BJ (cell line): Measurements from ENCODE around the gene CRAMP1. TPM values are rescaled to one million over a fixed set of nuclear protein-coding genes. Genes with fewer than 3 reads are reported as not detected.

ENCODE experiments used
- CTCF ChIA-PET: fragments of 350-600 bp; formaldehyde crosslinking; extraction: SDS; loops from one replicate; lab custom pipeline; 2021; ENCODE audit warnings: antibody characterized with exemption, inconsistent platforms; lab: Yijun Ruan, JAX
- POLR2A ChIA-PET: fragments of 300-600 bp; sonication (Branson Sonifier 250); formaldehyde crosslinking; extraction: SDS; loops from one replicate; lab custom pipeline; 2021; ENCODE audit warnings: antibody characterized with exemption; lab: Charles Lee
- DNase-seq: peaks from one replicate; pipeline ENCODE4 v3.0.0-alpha.2; 2011; ENCODE audit warnings: low read depth
- H3K27me3 ChIP-seq: 2 replicates; pipeline ENCODE4 v1.6.0; 2011; ENCODE audit warnings: low read length; ENCODE audit not compliant: control insufficient read depth, insufficient read depth
- H3K36me3 ChIP-seq: 2 replicates; pipeline ENCODE4 v1.5.1; 2011; ENCODE audit warnings: low read length; ENCODE audit not compliant: control insufficient read depth, insufficient read depth
- H3K4me3 ChIP-seq: 2 replicates; pipeline ENCODE4 v1.5.1; 2011; ENCODE audit warnings: low read depth, mild to moderate bottlenecking, control low read depth, low read length
- polyA plus RNA-seq: library from polyadenylated mRNA; depleted of rRNA; stranded (reverse); fragments of >200 nt; gene quantifications from 2 replicates; pipeline ENCODE4 v1.2.3, GENCODE V29; 2011
- TF ChIP-seq, protein P1 (sequence below): IDR thresholded peaks from 2 replicates; pipeline ENCODE4 v1.5.1; 2011; ENCODE audit warnings: low read depth, mild to moderate bottlenecking, control low read depth, inconsistent platforms, low read length, moderate library complexity; ENCODE audit not compliant: insufficient read depth

The CRAMP1 gene
- polyA plus RNA-seq, 1 experiment, result 8.0 TPM

DNA sequence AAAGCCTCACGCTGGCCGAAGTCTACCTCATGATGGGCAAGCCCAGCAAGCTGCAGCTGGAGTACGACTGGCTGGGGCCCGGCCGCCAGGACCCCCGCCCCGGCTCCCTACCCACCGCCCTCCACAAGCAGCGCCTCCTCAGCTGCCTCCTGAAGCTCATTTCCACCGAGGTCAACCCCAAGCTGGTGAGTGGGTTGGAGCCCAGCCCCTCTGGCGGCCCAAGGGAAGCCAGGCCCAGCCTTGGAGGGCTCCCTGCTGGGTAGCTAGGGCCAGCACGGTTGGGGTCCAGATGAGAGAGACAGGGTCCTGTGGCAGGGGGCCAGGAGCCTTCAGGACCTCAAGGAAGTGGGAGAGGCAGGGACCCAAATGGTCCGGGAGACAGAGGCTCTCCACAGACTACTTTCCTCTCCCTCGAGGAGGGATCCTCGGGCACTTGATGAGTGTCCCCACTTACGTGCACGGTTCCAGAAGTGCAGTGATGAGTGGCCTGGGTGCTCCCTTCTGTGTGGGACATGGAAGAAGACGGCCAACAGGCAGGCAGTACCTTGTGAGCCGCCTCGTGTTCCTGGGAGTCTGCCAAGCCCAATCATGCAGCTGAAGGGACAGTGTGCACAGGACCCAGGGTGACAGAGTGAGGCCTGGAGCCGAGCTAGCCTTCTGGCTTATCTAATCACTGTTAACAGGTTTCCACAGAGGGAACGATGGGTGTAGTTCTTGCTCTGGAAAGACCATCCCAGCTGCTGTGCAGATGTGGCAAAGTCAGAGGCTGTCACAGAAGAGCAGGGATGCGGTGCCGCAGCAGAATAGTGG lies 44.9 kb downstream of the CRAMP1 start:
- H3K27me3 ChIP-seq, result no peaks in the 10 kb centered on the region
- ChIA-PET POLR2A (no interaction called here), CTCF (interaction anchor here (1.1 kb wide), 1 partner anchor 49 kb away, joined by 4 read pairs; the partner anchor contains the start of gene MAPK8IP3)
- TF ChIP-seq, protein P1, sequence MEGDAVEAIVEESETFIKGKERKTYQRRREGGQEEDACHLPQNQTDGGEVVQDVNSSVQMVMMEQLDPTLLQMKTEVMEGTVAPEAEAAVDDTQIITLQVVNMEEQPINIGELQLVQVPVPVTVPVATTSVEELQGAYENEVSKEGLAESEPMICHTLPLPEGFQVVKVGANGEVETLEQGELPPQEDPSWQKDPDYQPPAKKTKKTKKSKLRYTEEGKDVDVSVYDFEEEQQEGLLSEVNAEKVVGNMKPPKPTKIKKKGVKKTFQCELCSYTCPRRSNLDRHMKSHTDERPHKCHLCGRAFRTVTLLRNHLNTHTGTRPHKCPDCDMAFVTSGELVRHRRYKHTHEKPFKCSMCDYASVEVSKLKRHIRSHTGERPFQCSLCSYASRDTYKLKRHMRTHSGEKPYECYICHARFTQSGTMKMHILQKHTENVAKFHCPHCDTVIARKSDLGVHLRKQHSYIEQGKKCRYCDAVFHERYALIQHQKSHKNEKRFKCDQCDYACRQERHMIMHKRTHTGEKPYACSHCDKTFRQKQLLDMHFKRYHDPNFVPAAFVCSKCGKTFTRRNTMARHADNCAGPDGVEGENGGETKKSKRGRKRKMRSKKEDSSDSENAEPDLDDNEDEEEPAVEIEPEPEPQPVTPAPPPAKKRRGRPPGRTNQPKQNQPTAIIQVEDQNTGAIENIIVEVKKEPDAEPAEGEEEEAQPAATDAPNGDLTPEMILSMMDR, result no peak
- H3K4me3 ChIP-seq, result no peak overlapping the region
- DNase-seq, result no peak
- H3K36me3 ChIP-seq, result peaks cover 52% of the 10 kb centered on the region

GRCh38 chr16:1657841-1658240 lies 45.7 kb downstream of the CRAMP1 start:
- no peak for DNase-seq
- Histone ChIP-seq H3K27me3 (no peaks in the 10 kb centered on the region), H3K36me3 (peaks cover 52% of the 10 kb centered on the region), H3K4me3 (no peak overlapping the region)
- TF ChIP-seq, protein P1, result no peak
- ChIA-PET CTCF (no interaction called here), POLR2A (no interaction called here)

DNA sequence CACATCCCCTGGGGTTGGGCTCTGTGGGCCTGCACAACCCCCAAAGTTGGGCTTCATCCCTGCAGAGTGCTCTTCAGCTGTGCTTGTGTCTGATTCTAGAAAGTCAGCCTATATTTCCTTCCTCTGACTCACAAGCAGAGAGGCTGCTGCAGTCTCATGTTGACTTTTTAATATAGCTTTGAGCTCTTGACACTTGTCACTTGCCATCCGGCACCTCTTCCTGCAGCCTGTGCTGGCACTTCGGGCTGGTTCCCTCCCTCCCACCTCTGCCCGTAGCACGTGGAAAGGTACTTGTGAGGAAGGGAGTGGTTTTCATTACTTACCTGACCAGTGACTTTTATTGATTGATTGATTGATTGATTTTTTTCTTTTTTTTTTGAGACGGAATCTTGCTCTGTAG lies 46.9 kb downstream of the CRAMP1 start:
- H3K27me3 ChIP-seq, result no peaks in the 10 kb centered on the region
- H3K4me3 ChIP-seq, result no peak overlapping the region
- TF ChIP-seq, protein P1, result no peak
- ChIA-PET CTCF (interaction anchor here (0.8 to 1.5 kb wide), 2 partner anchors 17 to 270 kb away, joined by 3 read pairs; no protein-coding TSS in a partner anchor), POLR2A (no interaction called here)
- DNase-seq, result no peak
- peaks cover 51% of the 10 kb centered on the region for H3K36me3 ChIP-seq

GRCh38 chr16:1661826-1662225 lies 49.7 kb downstream of the CRAMP1 start:
- POLR2A ChIA-PET, result no interaction called here

DNA sequence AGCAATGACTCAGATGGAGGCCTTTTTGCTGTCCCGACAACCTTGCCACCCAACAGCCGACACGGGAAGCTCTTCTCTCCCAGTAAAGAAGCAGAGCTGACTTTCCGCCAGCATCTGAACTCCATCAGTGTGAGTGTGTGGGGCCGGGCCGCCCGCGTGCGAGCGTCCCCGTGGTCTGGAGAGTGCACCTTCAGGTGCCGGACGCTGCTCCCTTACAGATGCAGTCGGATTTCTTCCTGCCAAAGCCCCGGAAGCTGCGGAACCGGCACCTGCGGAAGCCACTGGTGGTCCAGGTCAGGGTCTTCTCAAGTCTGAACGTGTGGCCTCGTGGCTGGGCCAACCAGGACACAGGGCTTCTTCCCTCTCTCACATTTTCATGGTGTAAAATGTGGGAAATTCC lies 50.4 kb downstream of the CRAMP1 start:
- ChIA-PET POLR2A (no interaction called here), CTCF (interaction anchor here (0.7 kb wide), 2 partner anchors 10 to 13 kb away, joined by 3 read pairs; no protein-coding TSS in a partner anchor)
- Histone ChIP-seq H3K4me3 (no peak overlapping the region), H3K27me3 (no peaks in the 10 kb centered on the region), H3K36me3 (peaks cover 55% of the 10 kb centered on the region)
- TF ChIP-seq, protein P1, result no peak
- no peak for DNase-seq

More at GRCh38 chr16:1661826-1662225, 49.7 kb downstream of the CRAMP1 start:
- no peak for DNase-seq
- H3K27me3 ChIP-seq, result no peaks in the 10 kb centered on the region
- TF ChIP-seq, protein P1, result no peak
- peaks cover 55% of the 10 kb centered on the region for H3K36me3 ChIP-seq
- H3K4me3 ChIP-seq, result no peak overlapping the region
- CTCF ChIA-PET, result no interaction called here
